Thoracic aorta (tissue), 2 donors: ENCODE measurements around the gene LUZP2. TPM values are rescaled to one million over a fixed set of nuclear protein-coding genes. Genes with fewer than 3 reads are reported as not detected.

Experiments used
- ATAC-seq: fragments of 150-250 bp; one replicate; pipeline ENCODE4 v1.8.0; 2017; ENCODE audit warnings: low read depth; ENCODE audit not compliant: insufficient number of reproducible peaks, low FRiP score
- DNase-seq: peaks from one replicate; pipeline ENCODE4 v3.0.0-alpha.2; 2020; ENCODE audit warnings: low spot score
- H3K27ac ChIP-seq, 2 donors: fragments of 200-600 bp; sonication (generic); 1 replicate in 1 of 2; 2 replicates in 1 of 2; pipeline ENCODE4 v1.5.1; 2016; ENCODE audit warnings: mild to moderate bottlenecking in 2 of 2, moderate library complexity in 2 of 2
- H3K27me3 ChIP-seq: fragments of 200-600 bp; sonication (generic); replicated peaks from 2 replicates; pipeline ENCODE4 v1.6.0; 2016; ENCODE audit warnings: mild to moderate bottlenecking; ENCODE audit not compliant: insufficient read depth
- H3K36me3 ChIP-seq: fragments of 200-600 bp; sonication (generic); one replicate; pipeline ENCODE4 v1.5.1; 2016
- H3K4me1 ChIP-seq, 2 donors: fragments of 200-600 bp; sonication (generic); 1 replicate in 1 of 2; 2 replicates in 1 of 2; pipeline versions ENCODE4 v1.5.1 to v1.6.0; 2016; ENCODE audit warnings: low read depth in 2 of 2, mild to moderate bottlenecking in 1 of 2; ENCODE audit not compliant: control insufficient read depth in 1 of 2
- H3K4me3 ChIP-seq: fragments of 200-600 bp; sonication (generic); 2 replicates; pipeline ENCODE4 v1.5.1; 2016; ENCODE audit warnings: mild to moderate bottlenecking
- H3K9me3 ChIP-seq: fragments of 200-600 bp; sonication (generic); 2 replicates; pipeline ENCODE4 v1.5.1; 2016
- CTCF ChIP-seq: fragments of 200-600 bp; sonication (generic); IDR thresholded peaks from one replicate; pipeline ENCODE4 v1.5.1; 2019; ENCODE audit warnings: antibody characterized with exemption
- total RNA-seq, 2 donors: library from RNA; depleted of rRNA; stranded (reverse); fragments of >200 nt; gene quantifications; one replicate each; pipeline versions ENCODE4 v1.1.0 to v1.2.3, GENCODE V29; 2016

The LUZP2 gene
- total RNA-seq, 2 donors from 2014 or later: 0.41 TPM; not detected in 1

- no peak overlapping the region for H3K27ac ChIP-seq
- no peaks in the 10 kb centered on the region for H3K27me3 ChIP-seq
- no peaks in the 10 kb centered on the region for H3K9me3 ChIP-seq
- DNase-seq: no peak
- no peak for TF ChIP-seq CTCF
- no peaks in the 10 kb centered on the region for H3K4me1 ChIP-seq
- H3K4me3 ChIP-seq: no peak overlapping the region
- no peaks in the 10 kb centered on the region for H3K36me3 ChIP-seq
- no peak for ATAC-seq
These were observed 322.2 kb downstream of the LUZP2 start for GRCh38 chr11:24819006-24819405.

- H3K4me1 ChIP-seq: no peaks in the 10 kb centered on the region
- no peak for ATAC-seq
- no peak for DNase-seq
- H3K9me3 ChIP-seq: no peaks in the 10 kb centered on the region
- H3K27me3 ChIP-seq: no peaks in the 10 kb centered on the region
- H3K27ac ChIP-seq: no peak overlapping the region
- H3K4me3 ChIP-seq: no peak overlapping the region
- H3K36me3 ChIP-seq: no peaks in the 10 kb centered on the region
- no peak for TF ChIP-seq CTCF
These were observed 323.1 kb downstream of the LUZP2 start for GRCh38 chr11:24819863-24820434.

GRCh38 chr11:24820541-24820940 lies 323.7 kb downstream of the LUZP2 start:
- Histone ChIP-seq H3K4me3 (no peak overlapping the region), H3K27me3 (no peaks in the 10 kb centered on the region), H3K36me3 (no peaks in the 10 kb centered on the region), H3K4me1 (no peaks in the 10 kb centered on the region), H3K9me3 (no peaks in the 10 kb centered on the region), H3K27ac (no peak overlapping the region)
- no peak for ATAC-seq
- DNase-seq: no peak
- TF ChIP-seq CTCF: no peak

GRCh38 chr11:24828938-24829605 lies 332.2 kb downstream of the LUZP2 start:
- H3K36me3 ChIP-seq: no peaks in the 10 kb centered on the region
- H3K27me3 ChIP-seq: no peaks in the 10 kb centered on the region
- DNase-seq (no peak), ATAC-seq (no peak)
- H3K27ac ChIP-seq: no peak overlapping the region
- H3K4me1 ChIP-seq: no peaks in the 10 kb centered on the region
- no peaks in the 10 kb centered on the region for H3K9me3 ChIP-seq
- no peak overlapping the region for H3K4me3 ChIP-seq
- TF ChIP-seq CTCF: no peak

- ATAC-seq (no peak), DNase-seq (no peak)
- no peaks in the 10 kb centered on the region for H3K36me3 ChIP-seq
- no peaks in the 10 kb centered on the region for H3K4me1 ChIP-seq
- no peak overlapping the region for H3K27ac ChIP-seq
- no peak overlapping the region for H3K4me3 ChIP-seq
- TF ChIP-seq CTCF: no peak
- H3K9me3 ChIP-seq: no peaks in the 10 kb centered on the region
- no peaks in the 10 kb centered on the region for H3K27me3 ChIP-seq
These were observed 336.7 kb downstream of the LUZP2 start for GRCh38 chr11:24833573-24833972.
